ENCODE results near the gene ADAMTS8.

The ADAMTS8 gene

GRCh38 chr11:130470832-130471706 lies 42.7 kb upstream of the ADAMTS8 start:
- Histone ChIP-seq H3K4me3 (ENCODE audit: low read length) (no peak overlapping the region), H3K4me1 (ENCODE audit: insufficient read depth, low read length) (no peaks in the 10 kb centered on the region), H3K9me3 (ENCODE audit: low read length) (peaks cover 2% of the 10 kb centered on the region), H3K36me3 (ENCODE audit: insufficient read depth, low read length) (no peaks in the 10 kb centered on the region), H2AFZ (ENCODE audit: low read depth, low read length) (no peak overlapping the region), H3K27me3 (ENCODE audit: insufficient read depth, low read length) (no peaks in the 10 kb centered on the region)

GRCh38 chr11:130469181-130469580 lies 40.8 kb upstream of the ADAMTS8 start:
- H2AFZ ChIP-seq (ENCODE audit: low read depth, low read length), result no peak overlapping the region
- H3K27me3 ChIP-seq (ENCODE audit: insufficient read depth, low read length), result no peaks in the 10 kb centered on the region
- no peaks in the 10 kb centered on the region for H3K4me1 ChIP-seq (ENCODE audit: insufficient read depth, low read length)
- H3K4me3 ChIP-seq (ENCODE audit: low read length), result no peak overlapping the region
- no peaks in the 10 kb centered on the region for H3K36me3 ChIP-seq (ENCODE audit: insufficient read depth, low read length)
- peaks cover 2% of the 10 kb centered on the region for H3K9me3 ChIP-seq (ENCODE audit: low read length)

- no peak overlapping the region for H3K4me3 ChIP-seq (ENCODE audit: low read length)
These were observed 38.9 kb upstream of the ADAMTS8 start for GRCh38 chr11:130467116-130467900.

GRCh38 chr11:130465263-130465662 lies 36.9 kb upstream of the ADAMTS8 start:
- no peaks in the 10 kb centered on the region for H3K4me1 ChIP-seq (ENCODE audit: insufficient read depth, low read length)
- H3K36me3 ChIP-seq (ENCODE audit: insufficient read depth, low read length), result no peaks in the 10 kb centered on the region
- no peaks in the 10 kb centered on the region for H3K9me3 ChIP-seq (ENCODE audit: low read length)
- no peak overlapping the region for H3K4me3 ChIP-seq (ENCODE audit: low read length)
- H2AFZ ChIP-seq (ENCODE audit: low read depth, low read length), result no peak overlapping the region
- H3K27me3 ChIP-seq (ENCODE audit: insufficient read depth, low read length), result no peaks in the 10 kb centered on the region

More at GRCh38 chr11:130467116-130467900, 38.9 kb upstream of the ADAMTS8 start:
- Histone ChIP-seq H3K36me3 (ENCODE audit: insufficient read depth, low read length) (no peaks in the 10 kb centered on the region), H3K27me3 (ENCODE audit: insufficient read depth, low read length) (no peaks in the 10 kb centered on the region), H3K9me3 (ENCODE audit: low read length) (peaks cover 2% of the 10 kb centered on the region), H3K4me1 (ENCODE audit: insufficient read depth, low read length) (no peaks in the 10 kb centered on the region), H2AFZ (ENCODE audit: low read depth, low read length) (no peak overlapping the region)

- Histone ChIP-seq H3K9me3 (ENCODE audit: low read length) (no peaks in the 10 kb centered on the region), H3K4me1 (ENCODE audit: insufficient read depth, low read length) (no peaks in the 10 kb centered on the region), H3K27me3 (ENCODE audit: insufficient read depth, low read length) (no peaks in the 10 kb centered on the region), H3K36me3 (ENCODE audit: insufficient read depth, low read length) (no peaks in the 10 kb centered on the region), H3K4me3 (ENCODE audit: low read length) (no peak overlapping the region), H2AFZ (ENCODE audit: low read depth, low read length) (no peak overlapping the region)
These were observed 35.9 kb upstream of the ADAMTS8 start for GRCh38 chr11:130464291-130464812.

GRCh38 chr11:130462931-130463330 lies 34.5 kb upstream of the ADAMTS8 start:
- Histone ChIP-seq H2AFZ (ENCODE audit: low read depth, low read length) (no peak overlapping the region), H3K27me3 (ENCODE audit: insufficient read depth, low read length) (no peaks in the 10 kb centered on the region), H3K9me3 (ENCODE audit: low read length) (no peaks in the 10 kb centered on the region), H3K36me3 (ENCODE audit: insufficient read depth, low read length) (no peaks in the 10 kb centered on the region), H3K4me3 (ENCODE audit: low read length) (no peak overlapping the region), H3K4me1 (ENCODE audit: insufficient read depth, low read length) (no peaks in the 10 kb centered on the region)

GRCh38 chr11:130462101-130462885 lies 33.9 kb upstream of the ADAMTS8 start:
- Histone ChIP-seq H3K27me3 (ENCODE audit: insufficient read depth, low read length) (no peaks in the 10 kb centered on the region), H3K36me3 (ENCODE audit: insufficient read depth, low read length) (no peaks in the 10 kb centered on the region), H3K4me1 (ENCODE audit: insufficient read depth, low read length) (no peaks in the 10 kb centered on the region), H3K4me3 (ENCODE audit: low read length) (no peak overlapping the region), H3K9me3 (ENCODE audit: low read length) (no peaks in the 10 kb centered on the region), H2AFZ (ENCODE audit: low read depth, low read length) (no peak overlapping the region)

- H3K4me1 ChIP-seq (ENCODE audit: insufficient read depth, low read length), result no peaks in the 10 kb centered on the region
- no peak overlapping the region for H3K4me3 ChIP-seq (ENCODE audit: low read length)
- H2AFZ ChIP-seq (ENCODE audit: low read depth, low read length), result no peak overlapping the region
- no peaks in the 10 kb centered on the region for H3K27me3 ChIP-seq (ENCODE audit: insufficient read depth, low read length)
- H3K36me3 ChIP-seq (ENCODE audit: insufficient read depth, low read length), result no peaks in the 10 kb centered on the region
- no peaks in the 10 kb centered on the region for H3K9me3 ChIP-seq (ENCODE audit: low read length)
These were observed 31.1 kb upstream of the ADAMTS8 start for GRCh38 chr11:130459521-130459920.

- Histone ChIP-seq H3K4me1 (ENCODE audit: insufficient read depth, low read length) (no peaks in the 10 kb centered on the region), H2AFZ (ENCODE audit: low read depth, low read length) (no peak overlapping the region), H3K4me3 (ENCODE audit: low read length) (no peak overlapping the region), H3K27me3 (ENCODE audit: insufficient read depth, low read length) (no peaks in the 10 kb centered on the region), H3K36me3 (ENCODE audit: insufficient read depth, low read length) (no peaks in the 10 kb centered on the region), H3K9me3 (ENCODE audit: low read length) (no peaks in the 10 kb centered on the region)
These were observed 30.0 kb upstream of the ADAMTS8 start for GRCh38 chr11:130458410-130458729.

- Histone ChIP-seq H3K36me3 (ENCODE audit: insufficient read depth, low read length) (no peaks in the 10 kb centered on the region), H3K4me1 (ENCODE audit: insufficient read depth, low read length) (no peaks in the 10 kb centered on the region), H3K27me3 (ENCODE audit: insufficient read depth, low read length) (no peaks in the 10 kb centered on the region), H3K4me3 (ENCODE audit: low read length) (no peak overlapping the region), H3K9me3 (ENCODE audit: low read length) (no peaks in the 10 kb centered on the region), H2AFZ (ENCODE audit: low read depth, low read length) (no peak overlapping the region)
These were observed 29.4 kb upstream of the ADAMTS8 start for GRCh38 chr11:130457623-130458409.

GRCh38 chr11:130456286-130456685 lies 27.9 kb upstream of the ADAMTS8 start:
- Histone ChIP-seq H3K4me1 (ENCODE audit: insufficient read depth, low read length) (no peaks in the 10 kb centered on the region), H3K4me3 (ENCODE audit: low read length) (no peak overlapping the region), H3K9me3 (ENCODE audit: low read length) (no peaks in the 10 kb centered on the region), H3K36me3 (ENCODE audit: insufficient read depth, low read length) (no peaks in the 10 kb centered on the region), H2AFZ (ENCODE audit: low read depth, low read length) (no peak overlapping the region), H3K27me3 (ENCODE audit: insufficient read depth, low read length) (peaks cover under 1% of the 10 kb centered on the region)

GRCh38 chr11:130455483-130456127 lies 27.2 kb upstream of the ADAMTS8 start:
- no peak overlapping the region for H3K4me3 ChIP-seq (ENCODE audit: low read length)
- no peak overlapping the region for H2AFZ ChIP-seq (ENCODE audit: low read depth, low read length)
- no peaks in the 10 kb centered on the region for H3K9me3 ChIP-seq (ENCODE audit: low read length)
- H3K4me1 ChIP-seq (ENCODE audit: insufficient read depth, low read length), result no peaks in the 10 kb centered on the region
- H3K27me3 ChIP-seq (ENCODE audit: insufficient read depth, low read length), result peaks cover 8% of the 10 kb centered on the region
- no peaks in the 10 kb centered on the region for H3K36me3 ChIP-seq (ENCODE audit: insufficient read depth, low read length)
